ENCODE results near the gene SPEN.

Gene SPEN

GRCh38 chr1:15928971-15929965 lies 81.8 kb downstream of the SPEN start:
- TF ChIP-seq CTCF (IDR thresholded peaks at IDR 0.05; ENCODE audit: low read depth, low read length, missing control alignments): no peak
- in situ Hi-C loops (cut with HindIII; ENCODE audit: low pct_ligation_motif_present, low sequenced_read_pairs): no loop called here
- H3K4me3 ChIP-seq (ENCODE audit: low read depth, low read length): no peak overlapping the region
- no peak overlapping the region for H3K27ac ChIP-seq
- DNase-seq: no peak
- peaks cover 62% of the 10 kb centered on the region for H3K36me3 ChIP-seq (replicated peaks)
- no peaks in the 10 kb centered on the region for H3K27me3 ChIP-seq (replicated peaks)

GRCh38 chr1:15931401-15931800 lies 83.9 kb downstream of the SPEN start:
- in situ Hi-C loops (cut with HindIII; ENCODE audit: low pct_ligation_motif_present, low sequenced_read_pairs): no loop called here
- no peak overlapping the region for H3K27ac ChIP-seq
- H3K4me3 ChIP-seq (ENCODE audit: low read depth, low read length): no peak overlapping the region
- no peaks in the 10 kb centered on the region for H3K27me3 ChIP-seq (replicated peaks)
- TF ChIP-seq CTCF (IDR thresholded peaks at IDR 0.05; ENCODE audit: low read depth, low read length, missing control alignments): no peak
- DNase-seq: no peak
- H3K36me3 ChIP-seq (replicated peaks): peaks cover 71% of the 10 kb centered on the region

DNA sequence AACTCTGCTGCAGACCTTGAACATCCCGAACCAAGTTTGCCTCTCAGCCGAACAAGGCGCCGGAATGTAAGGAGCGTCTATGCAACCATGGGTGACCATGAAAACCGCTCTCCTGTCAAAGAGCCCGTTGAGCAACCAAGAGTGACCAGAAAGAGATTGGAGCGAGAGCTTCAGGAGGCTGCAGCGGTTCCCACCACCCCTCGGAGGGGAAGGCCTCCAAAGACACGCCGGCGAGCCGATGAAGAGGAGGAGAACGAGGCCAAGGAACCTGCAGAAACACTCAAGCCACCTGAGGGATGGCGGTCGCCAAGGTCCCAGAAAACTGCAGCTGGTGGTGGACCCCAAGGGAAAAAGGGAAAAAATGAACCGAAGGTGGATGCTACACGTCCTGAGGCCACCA lies 84.4 kb downstream of the SPEN start:
- peaks cover 72% of the 10 kb centered on the region for H3K36me3 ChIP-seq (replicated peaks)
- in situ Hi-C loops (cut with HindIII; ENCODE audit: low pct_ligation_motif_present, low sequenced_read_pairs): no loop called here

DNA sequence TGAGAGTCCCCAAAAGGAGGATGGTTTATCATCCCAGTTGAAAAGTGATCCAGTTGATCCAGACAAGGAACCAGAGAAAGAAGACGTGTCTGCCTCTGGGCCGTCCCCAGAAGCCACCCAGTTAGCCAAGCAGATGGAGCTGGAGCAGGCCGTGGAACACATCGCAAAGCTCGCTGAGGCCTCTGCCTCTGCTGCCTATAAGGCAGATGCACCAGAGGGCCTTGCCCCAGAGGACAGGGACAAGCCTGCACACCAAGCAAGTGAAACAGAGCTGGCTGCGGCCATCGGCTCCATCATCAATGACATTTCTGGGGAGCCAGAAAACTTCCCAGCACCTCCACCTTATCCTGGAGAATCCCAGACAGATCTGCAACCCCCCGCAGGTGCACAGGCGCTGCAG lies 85.1 kb downstream of the SPEN start:
- Histone ChIP-seq H3K27me3 (replicated peaks) (no peaks in the 10 kb centered on the region), H3K36me3 (replicated peaks) (peaks cover 76% of the 10 kb centered on the region), H3K27ac (no peak overlapping the region), H3K4me3 (ENCODE audit: low read depth, low read length) (no peak overlapping the region)
- in situ Hi-C loops (cut with HindIII; ENCODE audit: low pct_ligation_motif_present, low sequenced_read_pairs): no loop called here
- no peak for DNase-seq
- TF ChIP-seq CTCF (IDR thresholded peaks at IDR 0.05; ENCODE audit: low read depth, low read length, missing control alignments): no peak

More for the DNA sequence above, 84.4 kb downstream of the SPEN start:
- H3K27ac ChIP-seq: no peak overlapping the region
- DNase-seq: no peak
- H3K27me3 ChIP-seq (replicated peaks): no peaks in the 10 kb centered on the region
- no peak overlapping the region for H3K4me3 ChIP-seq (ENCODE audit: low read depth, low read length)
- TF ChIP-seq CTCF (IDR thresholded peaks at IDR 0.05; ENCODE audit: low read depth, low read length, missing control alignments): no peak

DNA sequence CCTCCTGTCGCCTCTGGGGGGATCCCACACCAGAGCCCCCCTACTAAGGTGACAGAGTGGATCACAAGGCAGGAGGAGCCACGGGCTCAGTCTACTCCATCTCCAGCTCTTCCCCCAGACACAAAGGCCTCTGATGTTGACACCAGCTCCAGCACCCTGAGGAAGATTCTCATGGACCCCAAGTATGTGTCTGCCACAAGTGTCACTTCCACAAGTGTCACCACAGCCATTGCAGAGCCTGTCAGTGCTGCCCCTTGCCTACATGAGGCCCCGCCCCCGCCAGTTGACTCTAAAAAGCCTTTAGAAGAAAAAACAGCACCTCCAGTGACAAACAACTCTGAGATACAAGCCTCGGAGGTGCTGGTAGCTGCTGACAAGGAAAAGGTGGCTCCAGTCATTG lies 86.2 kb downstream of the SPEN start:
- no peak for DNase-seq
- peaks cover 71% of the 10 kb centered on the region for H3K36me3 ChIP-seq (replicated peaks)
- TF ChIP-seq CTCF (IDR thresholded peaks at IDR 0.05; ENCODE audit: low read depth, low read length, missing control alignments): no peak
- H3K27ac ChIP-seq: no peak overlapping the region
- H3K4me3 ChIP-seq (ENCODE audit: low read depth, low read length): no peak overlapping the region
- no peaks in the 10 kb centered on the region for H3K27me3 ChIP-seq (replicated peaks)
- in situ Hi-C loops (cut with HindIII; ENCODE audit: low pct_ligation_motif_present, low sequenced_read_pairs): no loop called here
